ACC112 (cell line): ENCODE measurements around the gene SLC25A24.
"Not testable (repeated sequence)": the region's sequence is repeated elsewhere in the genome, so short reads cannot be mapped to it uniquely, and the experiment has no call there.

Experiments used
- H2AFZ ChIP-seq: fragments of 200-600 bp; sonication (generic); one replicate; pipeline ENCODE4 v1.6.0; 2017; ENCODE audit warnings: antibody characterized with exemption, low read length; ENCODE audit not compliant: unreplicated experiment
- H3K27ac ChIP-seq: fragments of 200-600 bp; sonication (generic); 2 replicates; pipeline ENCODE4 v1.5.1; 2014; ENCODE audit warnings: low read depth, mild to moderate bottlenecking, antibody characterized with exemption, low read length, moderate library complexity
- H3K27me3 ChIP-seq: fragments of 200-600 bp; sonication (generic); 2 replicates; pipeline ENCODE4 v1.6.1; 2014; ENCODE audit warnings: mild to moderate bottlenecking, antibody characterized with exemption, low read length, moderate library complexity, mixed read lengths; ENCODE audit not compliant: insufficient read depth
- H3K36me3 ChIP-seq: fragments of 200-600 bp; sonication (generic); 2 replicates; pipeline ENCODE4 v1.6.1; 2016; ENCODE audit warnings: mild to moderate bottlenecking, antibody characterized with exemption, low read length, moderate library complexity, mixed read lengths; ENCODE audit not compliant: insufficient read depth
- H3K4me1 ChIP-seq: fragments of 200-600 bp; sonication (generic); one replicate; pipeline ENCODE4 v1.6.1; 2016; ENCODE audit warnings: low read length, mixed read lengths; ENCODE audit not compliant: insufficient read depth, unreplicated experiment, control insufficient read depth
- H3K4me3 ChIP-seq: fragments of 200-600 bp; sonication (generic); 2 replicates; pipeline ENCODE4 v1.5.1; 2014; ENCODE audit warnings: mild to moderate bottlenecking, low read depth, low read length
- H3K79me2 ChIP-seq: fragments of 200-600 bp; sonication (generic); one replicate; pipeline ENCODE4 v1.6.0; 2016; ENCODE audit warnings: low read length; ENCODE audit not compliant: control insufficient read depth, unreplicated experiment, insufficient read depth

Gene SLC25A24

GRCh38 chr1:108133148-108133547, 67.0 kb downstream of the SLC25A24 start:
- H3K79me2 ChIP-seq, H3K4me1 ChIP-seq, H3K4me3 ChIP-seq, H3K27ac ChIP-seq, H3K27me3 ChIP-seq, H2AFZ ChIP-seq: not testable (repeated sequence)
- peaks cover 42% of the 10 kb centered on the region for H3K36me3 ChIP-seq

DNA sequence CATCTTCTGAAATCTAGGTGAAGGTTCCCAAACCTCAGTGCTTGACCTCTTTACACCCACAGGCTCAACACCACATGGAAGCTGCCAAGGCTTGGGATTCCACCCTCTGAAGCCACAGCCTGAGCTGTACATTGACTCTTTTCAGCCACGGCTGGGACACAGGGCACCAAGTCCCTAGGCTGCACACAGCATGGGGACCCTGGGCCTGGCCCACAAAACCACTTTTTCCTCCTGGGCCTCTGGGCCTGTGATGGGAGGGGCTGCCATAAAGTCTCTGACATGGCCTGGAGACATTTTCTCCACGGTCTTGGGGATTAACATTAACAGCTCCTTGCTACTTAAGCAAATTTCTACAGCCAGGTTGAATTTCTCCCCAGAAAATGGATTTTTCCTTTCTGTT, 67.8 kb downstream of the SLC25A24 start:
- H3K27me3 ChIP-seq, H3K27ac ChIP-seq, H3K79me2 ChIP-seq, H2AFZ ChIP-seq, H3K4me3 ChIP-seq, H3K4me1 ChIP-seq: not testable (repeated sequence)
- peaks cover 35% of the 10 kb centered on the region for H3K36me3 ChIP-seq

DNA sequence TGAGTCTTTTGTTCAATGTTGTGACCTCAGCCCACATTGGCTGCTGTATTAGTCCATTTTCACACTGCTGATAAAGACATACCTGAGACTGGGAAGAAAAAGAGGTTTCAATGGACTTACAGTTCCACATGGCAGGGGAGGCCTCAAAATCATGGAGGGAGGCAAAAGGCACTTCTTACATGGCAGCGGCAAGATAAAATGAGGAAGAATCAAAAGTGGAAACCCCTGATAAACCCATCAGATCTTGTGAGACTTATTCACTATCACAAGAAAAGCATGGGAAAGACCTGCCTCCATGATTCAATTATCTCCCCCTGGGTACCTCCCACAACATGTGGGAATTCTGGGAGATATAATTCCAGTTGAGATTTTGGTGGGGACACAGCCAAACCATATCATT, 68.9 kb downstream of the SLC25A24 start:
- H3K79me2 ChIP-seq, H2AFZ ChIP-seq, H3K4me3 ChIP-seq, H3K27ac ChIP-seq, H3K4me1 ChIP-seq, H3K27me3 ChIP-seq: not testable (repeated sequence)
- H3K36me3 ChIP-seq = peaks cover 24% of the 10 kb centered on the region

- Histone ChIP-seq H3K4me1 (no peaks in the 10 kb centered on the region), H3K27me3 (no peaks in the 10 kb centered on the region), H3K4me3 (no peak overlapping the region), H2AFZ (no peak overlapping the region), H3K36me3 (peaks cover 20% of the 10 kb centered on the region), H3K79me2 (no peaks in the 10 kb centered on the region), H3K27ac (no peak overlapping the region)
Observed at GRCh38 chr1:108130794-108131193, 69.3 kb downstream of the SLC25A24 start.

DNA sequence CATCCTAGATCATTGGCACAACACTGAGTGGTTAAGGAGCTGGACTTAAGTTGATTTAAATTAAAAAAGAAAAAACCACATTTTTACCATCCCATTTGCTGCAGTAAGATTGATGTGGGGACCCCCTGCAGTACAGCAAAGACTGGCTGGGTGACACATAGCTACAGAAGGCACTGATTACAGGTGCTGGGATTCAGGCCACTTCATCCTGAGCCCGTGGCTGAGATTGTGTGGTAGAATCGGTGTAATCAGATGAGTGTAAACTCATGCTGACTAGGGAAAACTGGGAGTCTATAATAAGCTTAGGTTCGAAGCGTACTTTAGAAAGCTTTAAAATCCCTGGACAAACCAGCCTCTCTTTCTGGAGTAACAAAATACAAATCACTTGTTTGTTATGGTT, 70.1 kb downstream of the SLC25A24 start:
- H3K79me2 ChIP-seq = no peaks in the 10 kb centered on the region
- peaks cover 14% of the 10 kb centered on the region for H3K36me3 ChIP-seq
- H3K4me1 ChIP-seq = no peaks in the 10 kb centered on the region

GRCh38 chr1:108125312-108126138, 74.6 kb downstream of the SLC25A24 start:
- H3K4me3 ChIP-seq = no peak overlapping the region
- H3K36me3 ChIP-seq = no peaks in the 10 kb centered on the region
- no peaks in the 10 kb centered on the region for H3K4me1 ChIP-seq
- H2AFZ ChIP-seq = no peak overlapping the region
- H3K27ac ChIP-seq = no peak overlapping the region
- 0 out of 2 replicates have a peak, but pooled peaks cover 2% of the 10 kb centered on the region for H3K27me3 ChIP-seq
- H3K79me2 ChIP-seq = no peaks in the 10 kb centered on the region

More for the DNA sequence above, 70.1 kb downstream of the SLC25A24 start:
- Histone ChIP-seq H3K27me3 (no peaks in the 10 kb centered on the region), H2AFZ (no peak overlapping the region), H3K27ac (no peak overlapping the region), H3K4me3 (no peak overlapping the region)

- Histone ChIP-seq H3K79me2 (no peaks in the 10 kb centered on the region), H3K27me3 (0 out of 2 replicates have a peak, but pooled peaks cover 7% of the 10 kb centered on the region), H3K4me1 (no peaks in the 10 kb centered on the region), H3K4me3 (no peak overlapping the region), H3K36me3 (no peaks in the 10 kb centered on the region), H3K27ac (no peak overlapping the region), H2AFZ (no peak overlapping the region)
Observed at GRCh38 chr1:108124622-108125311, 75.4 kb downstream of the SLC25A24 start.

GRCh38 chr1:108124023-108124422, 76.1 kb downstream of the SLC25A24 start:
- Histone ChIP-seq H3K27me3 (0 out of 2 replicates have a peak, but pooled peaks cover 7% of the 10 kb centered on the region), H3K36me3 (no peaks in the 10 kb centered on the region), H3K79me2 (no peaks in the 10 kb centered on the region), H3K4me1 (no peaks in the 10 kb centered on the region), H3K4me3 (no peak overlapping the region), H3K27ac (no peak overlapping the region), H2AFZ (no peak overlapping the region)

DNA sequence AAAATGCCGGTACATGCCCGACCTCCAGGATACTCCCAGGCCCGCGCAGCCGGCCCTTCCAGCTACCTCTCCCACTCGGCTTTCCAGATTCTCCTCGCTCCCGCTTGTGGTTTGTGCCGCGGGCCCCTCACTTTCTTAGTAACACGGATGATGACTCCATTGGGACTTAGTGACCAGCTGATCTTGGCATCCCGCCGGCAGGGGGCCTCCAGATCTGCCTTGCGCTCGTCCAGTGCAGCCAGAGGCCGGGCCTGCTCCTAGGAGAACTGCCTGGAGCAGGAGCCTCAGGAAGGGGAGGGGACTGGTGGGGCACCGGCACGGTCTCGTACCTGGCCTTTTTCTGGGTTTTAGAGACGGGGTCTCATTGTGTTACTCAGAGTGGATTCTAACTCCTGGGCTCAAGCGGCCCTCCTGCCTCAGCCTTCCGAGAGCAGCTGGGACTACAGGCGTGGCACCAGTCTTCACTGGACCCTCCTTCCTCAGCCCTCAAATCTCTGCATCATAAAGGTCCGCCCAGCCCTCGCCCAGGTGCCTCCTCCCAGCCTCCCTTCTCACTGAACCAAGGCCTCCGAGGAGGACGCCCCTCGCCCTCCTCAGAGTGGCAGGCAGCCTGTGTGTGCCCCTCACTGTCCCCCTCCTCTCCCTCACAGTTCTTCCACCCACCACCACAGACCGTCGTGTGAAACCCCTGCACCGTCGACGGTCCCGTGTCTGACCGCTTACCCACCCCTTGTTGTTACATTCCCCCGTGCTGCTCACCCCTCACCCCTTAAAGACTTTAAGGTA, 78.6 kb downstream of the SLC25A24 start:
- H3K27ac ChIP-seq = no peak overlapping the region
- peaks cover 10% of the 10 kb centered on the region for H3K4me1 ChIP-seq
- no peak overlapping the region for H3K4me3 ChIP-seq
- H2AFZ ChIP-seq = no peak overlapping the region
- 0 out of 2 replicates have a peak, but pooled peaks cover 7% of the 10 kb centered on the region for H3K27me3 ChIP-seq
- H3K79me2 ChIP-seq = no peaks in the 10 kb centered on the region
- no peaks in the 10 kb centered on the region for H3K36me3 ChIP-seq

- Histone ChIP-seq H3K4me3 (no peak overlapping the region), H3K79me2 (no peaks in the 10 kb centered on the region), H3K36me3 (no peaks in the 10 kb centered on the region), H3K27me3 (peaks cover 12% of the 10 kb centered on the region; the same call in 1 of the 2 replicates), H2AFZ (no peak overlapping the region), H3K27ac (no peak overlapping the region), H3K4me1 (peaks cover 10% of the 10 kb centered on the region)
Observed at GRCh38 chr1:108120163-108120562, 80.0 kb downstream of the SLC25A24 start.
